GM12873 (cell line): ENCODE data around the gene OSBPL9.

ENCODE experiments used
- TF ChIP-seq, protein P1 (sequence below): IDR thresholded peaks from 2 replicates; pipeline ENCODE4 v1.5.1; 2012; ENCODE audit warnings: low read depth, mild to moderate bottlenecking, moderate library complexity, low read length, control low read depth; ENCODE audit not compliant: insufficient read depth; ENCODE audit errors: missing control alignments

OSBPL9 gene

DNA sequence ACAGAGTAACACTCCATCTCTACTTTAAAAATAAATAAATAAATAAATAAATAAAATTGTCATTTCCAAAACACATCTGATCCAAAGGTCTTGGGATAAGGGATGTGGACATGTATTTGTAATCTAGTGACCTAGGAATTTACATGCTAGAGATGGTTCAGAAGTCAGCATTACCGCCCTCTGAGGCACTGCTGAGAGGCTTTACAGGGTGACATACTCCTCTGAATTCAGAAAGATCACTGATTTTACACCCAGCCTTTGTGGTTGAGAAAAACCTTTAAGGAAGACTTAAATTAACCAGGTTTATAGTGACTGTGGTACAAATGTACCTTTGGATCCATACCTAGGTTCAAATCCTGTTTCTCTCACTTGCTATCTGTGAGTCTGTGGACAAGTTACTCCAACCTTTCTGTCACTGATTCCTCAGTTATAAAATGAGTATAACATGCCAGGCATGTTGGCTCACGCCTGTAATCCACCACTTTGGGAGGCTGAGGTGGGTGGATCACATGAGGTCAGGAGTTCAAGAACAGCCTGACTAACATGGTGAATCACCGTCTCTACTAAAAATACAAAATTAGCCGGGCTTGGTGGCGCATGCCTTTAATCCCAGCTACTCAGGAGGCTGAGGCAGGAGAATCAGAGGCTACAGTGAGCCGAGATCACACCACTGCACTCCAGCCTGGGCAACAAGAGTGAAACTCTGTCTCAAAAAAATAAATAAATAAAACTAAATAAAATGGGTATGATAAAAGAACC lies 20.1 kb downstream of the OSBPL9 start:
- TF ChIP-seq, protein P1, sequence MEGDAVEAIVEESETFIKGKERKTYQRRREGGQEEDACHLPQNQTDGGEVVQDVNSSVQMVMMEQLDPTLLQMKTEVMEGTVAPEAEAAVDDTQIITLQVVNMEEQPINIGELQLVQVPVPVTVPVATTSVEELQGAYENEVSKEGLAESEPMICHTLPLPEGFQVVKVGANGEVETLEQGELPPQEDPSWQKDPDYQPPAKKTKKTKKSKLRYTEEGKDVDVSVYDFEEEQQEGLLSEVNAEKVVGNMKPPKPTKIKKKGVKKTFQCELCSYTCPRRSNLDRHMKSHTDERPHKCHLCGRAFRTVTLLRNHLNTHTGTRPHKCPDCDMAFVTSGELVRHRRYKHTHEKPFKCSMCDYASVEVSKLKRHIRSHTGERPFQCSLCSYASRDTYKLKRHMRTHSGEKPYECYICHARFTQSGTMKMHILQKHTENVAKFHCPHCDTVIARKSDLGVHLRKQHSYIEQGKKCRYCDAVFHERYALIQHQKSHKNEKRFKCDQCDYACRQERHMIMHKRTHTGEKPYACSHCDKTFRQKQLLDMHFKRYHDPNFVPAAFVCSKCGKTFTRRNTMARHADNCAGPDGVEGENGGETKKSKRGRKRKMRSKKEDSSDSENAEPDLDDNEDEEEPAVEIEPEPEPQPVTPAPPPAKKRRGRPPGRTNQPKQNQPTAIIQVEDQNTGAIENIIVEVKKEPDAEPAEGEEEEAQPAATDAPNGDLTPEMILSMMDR = no peak

DNA sequence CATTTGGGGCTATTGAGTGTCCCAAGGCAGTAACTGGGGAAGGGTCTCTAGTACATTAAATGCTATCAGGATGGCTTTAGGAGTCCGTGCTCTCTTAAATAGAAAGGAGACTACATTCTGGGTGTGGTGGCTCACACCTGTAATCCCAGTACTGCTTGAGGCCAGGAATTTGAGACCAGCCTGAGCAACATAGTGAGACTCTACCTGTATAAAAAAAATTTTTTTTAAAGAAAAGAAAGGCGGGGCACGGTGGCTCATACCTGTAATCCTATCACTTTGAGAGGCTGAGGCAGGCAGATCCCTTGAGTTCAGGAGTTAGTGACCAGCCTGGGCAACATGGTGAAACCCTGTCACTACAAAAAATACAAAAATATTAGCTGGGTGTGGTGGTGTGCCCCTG lies 21.5 kb downstream of the OSBPL9 start:
- TF ChIP-seq, protein P1 = no peak

DNA sequence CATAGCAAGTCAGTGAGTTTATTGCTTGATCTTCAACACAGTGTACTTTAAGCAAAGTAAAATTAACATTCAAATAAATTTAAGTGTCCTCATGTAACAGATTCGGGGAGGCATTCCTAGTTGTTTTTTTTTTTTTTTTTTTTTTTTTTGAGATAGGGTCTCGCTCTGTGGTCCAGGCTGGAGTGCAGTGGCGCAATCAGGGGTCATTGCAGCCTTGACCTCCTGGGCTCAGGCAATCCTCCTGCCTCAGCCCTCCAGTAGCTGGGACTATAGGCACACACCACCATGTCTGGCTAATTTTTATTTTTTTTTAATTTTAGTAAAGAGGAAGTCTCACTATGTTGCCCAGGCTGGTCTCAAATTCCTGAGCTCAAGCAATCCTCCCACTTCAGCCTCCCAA lies 22.8 kb downstream of the OSBPL9 start:
- TF ChIP-seq, protein P1 = no peak

DNA sequence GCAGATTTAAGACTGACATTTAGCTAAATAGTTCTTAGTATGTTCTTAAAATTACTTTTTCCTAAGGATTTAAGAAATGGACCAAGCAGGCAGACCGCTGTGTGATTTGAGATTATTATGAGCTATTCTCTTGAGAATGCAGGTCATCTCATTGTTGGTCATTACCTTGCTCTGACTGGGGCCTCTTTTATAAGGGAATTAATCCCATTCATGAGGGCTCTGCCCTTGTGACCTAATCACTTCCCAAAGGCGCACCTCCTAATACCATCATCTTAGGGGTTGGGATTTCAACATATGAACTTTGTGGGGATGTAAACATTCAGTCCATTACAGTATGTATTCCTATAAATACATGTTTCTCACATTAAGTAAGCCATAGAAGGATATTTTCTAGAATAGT lies 24.2 kb downstream of the OSBPL9 start:
- TF ChIP-seq, protein P1 = no peak

DNA sequence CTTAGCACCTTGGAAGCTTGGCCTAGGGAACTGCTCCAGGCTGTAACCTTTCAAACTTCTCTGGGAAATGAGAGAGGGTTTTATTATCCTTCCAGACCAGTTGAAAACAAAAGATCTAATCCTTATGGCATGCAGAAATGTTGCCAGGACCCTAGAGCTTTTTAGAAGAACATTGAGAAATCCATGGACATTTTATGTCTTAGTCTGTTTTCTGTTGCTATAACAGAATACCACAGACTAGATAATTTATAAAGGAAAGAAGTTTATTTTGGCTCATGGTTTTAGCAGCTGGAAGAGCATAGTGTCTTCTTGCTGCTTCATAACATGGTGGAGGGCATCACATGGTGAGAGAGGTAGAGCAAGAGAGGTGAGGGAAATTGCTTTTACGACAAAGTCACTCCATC lies 25.8 kb downstream of the OSBPL9 start:
- TF ChIP-seq, protein P1 = no peak

DNA sequence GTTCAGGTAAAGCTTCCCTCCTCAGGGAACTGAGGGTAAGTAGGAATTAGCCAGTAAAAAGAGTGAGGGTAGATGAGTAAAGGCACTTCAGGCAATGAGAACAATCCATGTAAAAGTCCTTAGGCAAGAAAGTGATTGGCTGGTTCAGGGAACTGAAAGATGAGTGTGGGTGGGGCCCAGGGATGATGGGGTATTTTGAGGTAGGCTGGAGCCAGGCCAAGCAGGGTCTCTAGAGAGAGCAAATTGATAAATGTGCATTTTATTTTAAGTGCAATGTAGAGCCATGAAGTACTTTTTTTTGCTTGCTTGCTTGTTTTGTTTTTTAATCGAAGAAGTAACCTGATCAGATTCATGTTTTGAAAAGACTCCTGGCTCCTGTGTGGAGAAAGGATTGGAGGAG lies 26.5 kb downstream of the OSBPL9 start:
- TF ChIP-seq, protein P1 = no peak

DNA sequence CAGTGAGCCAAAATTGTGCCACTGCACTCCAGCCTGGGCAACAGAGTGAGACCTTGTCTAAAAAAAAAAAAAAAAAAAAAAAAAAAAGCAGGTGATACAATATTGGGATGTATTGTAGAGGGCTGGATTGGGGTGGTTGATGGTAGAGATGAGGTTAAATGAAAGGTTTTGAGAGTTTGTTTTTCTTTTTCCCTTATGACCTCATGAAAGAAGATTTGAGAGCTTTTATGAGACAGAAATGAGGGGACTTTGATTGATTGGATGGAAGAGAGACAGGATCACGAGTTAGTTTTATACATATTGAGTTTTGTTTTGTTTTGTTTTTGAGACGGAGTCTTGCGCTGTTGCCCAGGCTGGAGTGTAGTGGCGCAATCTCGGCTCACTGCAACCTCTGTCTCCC lies 27.1 kb downstream of the OSBPL9 start:
- TF ChIP-seq, protein P1 = no peak
